COR-L47 (cell line): ENCODE results near the gene GP5.

Experiments
- DNase-seq: peaks from one replicate; lab custom pipeline; 2025; lab: John Stamatoyannopoulos, UW

The GP5 gene

DNA sequence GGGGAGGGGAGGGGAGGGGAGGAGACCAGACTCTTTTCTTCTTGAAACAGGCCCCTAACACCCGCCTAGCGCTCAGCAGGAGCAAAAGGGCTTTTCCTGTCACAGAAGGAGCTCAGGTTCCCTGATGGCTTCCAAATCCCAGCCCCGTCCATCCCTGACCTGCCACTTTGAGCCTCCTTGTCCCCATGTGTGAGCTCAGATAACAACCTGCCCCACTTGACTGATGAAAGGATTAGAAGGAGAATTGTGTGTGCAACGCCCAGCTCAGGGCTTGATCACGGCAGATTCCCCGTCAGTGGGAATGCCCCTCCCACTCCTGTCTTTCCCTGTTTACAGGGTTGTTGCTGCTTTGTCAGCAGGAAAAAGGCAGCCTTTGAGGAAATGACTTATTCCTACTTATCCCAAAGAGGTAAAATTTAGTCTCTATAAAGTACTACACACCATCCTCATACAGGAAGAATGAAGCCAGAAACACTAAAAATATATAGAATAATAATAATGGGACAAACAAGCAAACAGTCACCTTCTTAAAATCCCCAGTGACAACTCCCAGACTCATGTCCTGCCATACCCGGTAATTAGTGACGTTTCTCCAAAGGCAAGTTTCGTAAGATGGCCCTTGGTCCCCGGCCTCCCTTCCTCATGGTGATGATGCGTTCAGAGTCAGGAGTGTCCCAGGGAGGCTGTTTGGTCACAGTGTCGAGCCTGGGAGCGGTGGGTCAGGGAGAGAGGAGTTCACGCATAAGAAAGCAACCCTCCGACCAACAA lies 23.4 kb downstream of the GP5 start:
- DNase-seq = peak; percentile 65

DNA sequence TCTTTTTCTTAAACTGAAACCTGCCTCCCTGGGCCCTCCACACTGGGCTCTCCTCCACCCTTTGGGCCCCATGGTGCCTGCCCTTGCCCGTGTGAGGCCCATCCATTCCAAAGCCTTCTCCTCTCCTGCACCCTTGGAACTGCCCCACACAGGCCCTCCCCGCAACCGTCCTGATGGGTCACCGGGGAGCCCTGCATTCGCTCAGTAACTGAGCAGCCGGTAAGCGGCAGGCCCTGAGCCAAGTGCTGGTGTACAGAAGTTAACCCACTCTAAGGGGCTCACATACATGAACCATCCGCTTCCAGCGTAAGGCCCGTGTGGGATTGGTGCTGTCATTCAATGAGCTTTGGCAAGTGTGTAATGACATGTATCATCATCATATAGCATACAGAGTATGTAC lies 24.1 kb downstream of the GP5 start:
- DNase-seq = no peak

DNA sequence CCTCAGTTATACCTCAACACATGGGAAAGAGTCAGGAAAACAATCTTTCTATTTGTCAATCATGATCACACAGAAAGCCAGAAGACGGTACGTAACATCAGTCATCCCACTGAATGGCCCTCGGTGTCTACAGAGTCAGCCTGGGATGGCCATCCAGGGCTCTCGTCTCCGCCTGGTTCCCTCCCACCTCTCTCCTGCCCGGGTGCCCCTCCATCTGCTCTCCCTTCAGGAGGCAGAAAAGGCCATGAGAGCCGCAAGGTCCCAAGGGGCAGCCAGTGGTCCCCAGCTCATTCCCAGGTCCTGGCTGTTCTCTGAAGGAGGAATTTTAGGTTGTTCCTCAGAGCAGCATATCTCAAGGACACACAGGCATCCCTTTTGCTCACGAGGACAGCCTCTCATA lies 25.2 kb downstream of the GP5 start:
- DNase-seq = no peak

DNA sequence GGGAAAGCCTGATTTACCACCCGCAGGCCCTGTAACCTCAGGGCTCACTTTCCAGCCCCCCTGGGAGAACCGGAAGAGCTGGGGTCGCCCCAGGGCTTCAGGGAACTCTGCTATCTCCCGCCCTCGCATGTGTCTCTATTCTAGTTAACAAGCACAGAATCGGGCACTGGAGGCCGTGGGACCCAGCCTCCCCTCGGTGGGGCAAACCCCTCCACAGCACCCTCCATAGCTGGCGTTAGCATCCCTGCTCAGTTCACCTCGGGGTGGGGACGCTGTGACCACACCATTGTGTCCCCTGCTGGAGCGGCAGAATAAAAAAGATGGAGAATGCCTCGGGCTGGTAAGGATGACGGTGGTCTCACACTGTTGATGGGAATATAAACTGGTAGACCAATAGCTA lies 26.0 kb downstream of the GP5 start:
- DNase-seq = no peak

DNA sequence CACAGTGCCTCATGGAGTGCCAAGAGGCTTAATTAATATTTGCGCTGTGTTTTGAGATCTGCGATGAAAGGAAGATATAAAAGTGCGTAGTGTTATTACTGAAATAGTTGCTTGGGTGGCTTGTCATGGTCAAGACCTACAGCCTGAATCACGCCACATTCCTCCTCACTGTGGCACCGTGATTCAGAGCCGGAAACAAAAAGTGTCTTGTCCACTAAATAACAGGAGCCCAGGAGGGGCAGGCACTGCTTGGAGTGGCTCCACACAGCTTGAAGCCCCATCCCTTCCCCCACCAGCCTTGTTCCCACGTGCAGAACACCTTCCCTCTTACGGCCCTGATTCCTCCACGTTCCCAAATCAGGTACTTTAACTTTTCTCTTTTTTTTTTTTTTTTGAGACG lies 28.3 kb downstream of the GP5 start:
- DNase-seq = no peak

DNA sequence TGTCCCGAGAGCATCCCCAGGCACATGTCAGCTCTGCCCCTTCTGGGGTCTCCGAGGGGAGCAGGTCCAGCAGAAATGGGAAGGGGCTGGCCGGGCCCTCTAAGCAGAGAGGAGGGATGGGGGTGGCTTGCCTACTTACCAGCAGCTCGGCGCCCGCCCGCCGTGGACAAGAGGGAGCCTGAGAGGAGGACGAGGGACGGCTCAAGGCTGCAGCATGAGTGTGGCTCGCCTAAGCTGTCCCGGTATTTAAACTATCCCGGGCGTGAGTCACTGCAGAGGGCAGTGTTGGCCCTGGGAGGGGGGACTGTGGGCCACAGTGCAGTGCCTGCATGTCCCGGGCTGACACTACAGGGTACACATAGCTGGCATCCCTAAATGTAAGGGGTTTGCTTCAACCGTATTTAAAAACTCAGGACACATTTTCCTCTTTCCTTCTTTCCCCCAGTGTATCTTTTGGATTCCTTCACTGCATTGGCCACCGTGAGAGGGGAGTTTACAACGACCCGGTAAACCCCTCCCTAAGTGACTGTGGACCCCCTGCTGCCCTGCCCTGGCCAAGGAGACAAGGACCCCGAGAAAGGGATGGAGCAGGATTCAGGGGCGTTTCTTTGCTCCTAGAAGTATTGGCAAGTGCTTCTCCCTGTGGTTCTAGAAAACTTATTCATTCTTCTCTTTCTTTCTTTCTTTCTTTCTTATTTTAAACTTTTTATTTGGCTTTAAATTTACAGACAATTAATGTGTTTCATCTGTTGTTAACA lies 29.4 kb downstream of the GP5 start, which contains the start of gene LRRC15:
Gene LRRC15 (minus strand): TSS at position 222 of the 758 bp plus-strand sequence. CDS start 8,700 bp downstream, outside the sequence.
- DNase-seq = no peak

DNA sequence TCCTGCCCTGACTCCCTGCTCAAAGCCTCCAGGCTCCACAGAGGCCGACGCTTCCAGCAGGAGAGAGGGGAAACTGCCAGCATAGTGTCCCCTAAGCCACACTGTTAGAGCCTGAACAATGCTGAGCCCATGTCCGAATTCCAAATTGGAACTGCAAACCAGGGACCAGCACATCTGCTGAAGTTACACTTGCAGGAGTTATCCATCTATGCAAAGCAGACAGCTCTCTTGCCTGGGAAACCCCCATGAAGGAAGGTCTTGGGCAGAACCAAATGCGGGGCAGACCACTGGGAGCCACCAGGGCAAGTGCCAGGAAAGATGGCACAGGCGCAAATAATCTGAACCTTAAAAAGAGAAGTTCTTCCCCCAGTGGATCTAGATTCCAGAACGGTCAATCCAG lies 30.1 kb downstream of the GP5 start:
- DNase-seq = no peak

DNA sequence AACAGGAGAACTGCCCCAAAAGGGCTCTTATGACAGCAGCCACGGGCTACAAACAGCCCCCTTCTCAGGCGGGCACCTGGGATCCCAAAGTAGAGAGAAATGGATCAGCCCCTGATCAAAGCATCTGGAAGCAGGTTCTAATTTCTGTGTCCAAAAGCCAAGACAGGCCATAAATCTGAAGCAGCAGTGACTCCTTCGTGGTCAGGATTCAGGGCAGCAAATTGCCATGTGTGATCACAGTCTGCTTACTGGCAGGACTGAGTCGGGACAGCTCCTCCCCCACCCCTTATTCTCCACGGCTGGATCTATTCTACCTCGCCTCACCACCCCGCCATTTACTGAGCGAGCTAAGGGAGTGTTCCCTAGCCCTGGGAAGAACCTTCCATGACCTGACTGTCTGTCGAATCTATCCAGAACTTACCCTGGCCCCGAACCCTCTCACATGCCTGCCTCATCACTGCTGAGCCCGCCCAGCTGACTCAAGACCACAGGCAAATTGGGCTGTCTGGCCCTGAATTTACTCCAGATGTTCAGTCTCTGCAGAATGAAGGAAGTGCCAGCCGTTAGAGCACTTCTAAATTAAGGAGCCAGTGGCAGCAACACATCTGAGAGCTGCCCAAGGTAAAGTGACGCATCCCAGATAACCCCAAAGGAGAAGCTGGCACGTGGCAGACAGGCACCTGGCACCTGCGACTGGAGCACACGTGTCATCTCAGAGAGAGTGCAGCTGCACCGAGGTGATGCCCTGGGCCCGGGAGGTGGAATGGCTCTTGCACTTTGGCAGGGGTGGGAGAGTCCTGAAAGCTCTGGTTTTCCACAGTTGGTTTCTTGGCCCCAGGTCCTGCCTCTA lies 30.8 kb downstream of the GP5 start:
- no peak for DNase-seq

DNA sequence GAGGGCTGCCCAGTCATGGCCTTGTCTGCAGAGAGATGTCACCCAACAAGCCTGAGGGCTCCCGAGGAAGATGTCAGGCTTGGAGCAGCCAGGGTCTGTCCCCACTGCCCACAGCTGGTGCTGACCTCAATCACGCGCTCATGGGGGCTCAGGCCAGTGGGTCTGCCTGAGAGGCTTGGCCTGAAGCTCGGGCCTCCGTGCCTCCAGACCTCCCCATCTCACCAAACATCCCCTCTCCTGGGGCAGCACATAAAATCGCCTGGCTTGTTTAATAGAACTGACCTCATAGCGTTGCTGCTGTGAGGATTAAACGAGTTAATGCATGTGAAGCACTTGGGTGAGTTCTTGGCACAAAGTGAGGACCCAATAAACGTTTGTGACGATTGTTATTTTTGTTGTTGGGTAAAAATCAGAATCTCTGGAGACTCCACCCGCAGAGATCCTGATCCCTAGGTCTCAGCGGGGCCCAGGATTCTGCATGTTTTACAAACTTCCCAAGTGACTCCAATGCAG lies 33.0 kb downstream of the GP5 start:
- no peak for DNase-seq

DNA sequence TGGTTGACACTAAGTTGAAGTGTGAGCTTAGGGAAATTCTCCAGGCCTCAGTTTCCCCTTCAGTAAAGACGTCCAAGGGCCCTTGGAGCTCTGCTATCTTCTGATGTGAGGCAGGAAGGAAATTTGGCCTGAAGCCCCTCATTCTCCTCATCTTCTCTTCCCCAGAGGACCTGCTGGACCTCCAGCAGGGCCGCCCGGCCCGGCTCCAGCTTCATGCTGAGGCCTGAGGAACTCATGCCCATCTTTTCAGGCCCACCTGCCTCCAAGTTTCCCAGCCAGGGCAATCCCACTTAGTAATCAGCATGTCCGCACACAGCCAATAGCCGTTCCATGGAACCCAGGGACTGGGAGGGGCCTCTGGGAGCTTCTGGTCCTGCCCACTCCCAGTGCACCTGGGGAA lies 33.5 kb downstream of the GP5 start:
- no peak for DNase-seq

DNA sequence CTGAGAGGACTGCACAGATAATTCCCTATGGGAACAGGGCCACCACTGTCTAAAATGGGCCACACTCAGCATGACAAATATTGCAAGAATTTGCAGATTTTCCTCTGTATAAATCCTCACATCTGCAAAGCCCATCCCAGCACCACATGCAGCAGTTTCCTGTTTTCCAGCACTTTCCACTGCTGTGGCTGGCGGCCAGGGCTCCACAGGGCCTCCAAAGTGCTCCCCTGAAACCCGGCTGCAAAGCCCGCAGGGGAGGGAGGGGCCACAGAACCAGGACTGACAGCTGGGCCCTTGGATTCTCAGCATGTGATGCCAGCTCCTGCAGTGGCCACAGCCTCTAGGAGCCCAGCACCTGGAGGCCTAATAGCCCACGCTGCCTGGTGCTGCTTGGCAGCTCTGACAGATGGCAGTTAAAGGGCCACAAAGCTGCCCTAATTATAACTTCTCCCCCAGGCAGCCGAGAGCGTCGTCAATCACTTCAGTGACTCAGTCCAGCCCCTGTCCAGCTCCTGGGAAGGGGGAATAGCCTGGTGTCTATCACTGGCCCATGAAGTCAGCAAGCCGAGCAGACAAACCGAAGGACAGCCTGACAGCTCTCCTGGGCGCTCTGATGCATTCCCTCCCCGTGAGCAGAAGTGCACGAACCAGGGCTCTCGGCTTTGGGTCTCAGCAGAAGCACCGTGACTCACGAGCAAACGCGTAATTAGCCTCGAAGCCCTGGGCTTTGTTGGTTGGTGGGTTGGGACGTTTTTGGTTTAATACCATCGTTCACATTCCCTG lies 34.2 kb downstream of the GP5 start:
- peak; percentile 100 for DNase-seq

DNA sequence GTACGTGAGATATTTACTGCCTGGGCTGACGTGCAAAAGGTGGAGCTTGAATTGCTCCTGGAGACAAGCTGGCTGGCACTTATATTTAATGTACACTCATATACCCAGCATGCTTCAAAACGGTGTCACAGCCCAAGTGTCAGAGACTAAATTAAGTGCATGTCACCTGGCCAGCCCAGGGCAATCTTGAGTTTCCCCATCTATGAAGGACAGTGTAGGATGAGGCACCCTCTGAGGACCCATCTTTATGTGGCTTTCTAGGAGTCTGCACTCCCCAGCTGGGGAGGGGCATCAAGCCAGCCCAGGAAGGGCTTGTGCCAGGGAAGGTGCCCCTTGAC lies 34.8 kb downstream of the GP5 start:
- DNase-seq = no peak

DNA sequence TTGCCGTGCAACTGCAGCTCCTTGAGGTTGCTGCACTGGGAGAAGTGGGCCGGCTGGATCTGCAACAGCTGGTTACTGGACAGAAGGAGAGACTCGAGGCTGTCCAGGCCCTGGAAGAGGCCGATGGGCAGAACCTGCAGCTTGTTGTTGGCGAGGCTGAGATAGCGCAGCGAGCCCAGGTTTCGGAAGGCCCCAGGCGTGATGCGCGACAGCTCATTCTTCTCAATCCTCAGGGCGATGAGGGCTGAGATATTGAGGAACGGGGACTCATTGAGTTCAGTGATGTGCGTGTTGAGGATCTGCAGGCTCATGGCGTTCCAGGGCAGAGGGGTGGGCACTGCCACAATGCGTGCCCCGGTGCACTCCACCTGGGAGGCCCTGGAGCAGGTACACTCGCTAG lies 38.5 kb downstream of the GP5 start:
- DNase-seq = no peak

DNA sequence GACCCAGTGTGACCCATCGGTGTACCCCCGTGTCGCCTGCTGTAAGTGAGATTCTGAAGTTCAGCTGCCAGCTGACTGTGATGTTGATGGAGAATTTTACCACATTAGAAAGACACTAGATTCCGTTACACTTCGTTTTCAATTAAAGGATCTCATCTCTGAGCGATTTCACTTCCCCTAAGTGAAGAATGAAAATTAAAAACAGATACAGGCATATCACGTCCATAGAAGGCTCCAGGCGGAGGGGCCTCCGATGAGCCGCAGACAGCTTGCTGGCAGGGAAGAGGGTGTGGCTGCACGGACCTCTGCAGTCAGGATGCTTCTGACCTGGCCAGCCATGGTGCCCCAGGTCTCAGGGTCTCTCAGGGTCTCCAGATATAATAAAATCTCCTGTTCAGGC lies 41.4 kb downstream of the GP5 start:
- no peak for DNase-seq

DNA sequence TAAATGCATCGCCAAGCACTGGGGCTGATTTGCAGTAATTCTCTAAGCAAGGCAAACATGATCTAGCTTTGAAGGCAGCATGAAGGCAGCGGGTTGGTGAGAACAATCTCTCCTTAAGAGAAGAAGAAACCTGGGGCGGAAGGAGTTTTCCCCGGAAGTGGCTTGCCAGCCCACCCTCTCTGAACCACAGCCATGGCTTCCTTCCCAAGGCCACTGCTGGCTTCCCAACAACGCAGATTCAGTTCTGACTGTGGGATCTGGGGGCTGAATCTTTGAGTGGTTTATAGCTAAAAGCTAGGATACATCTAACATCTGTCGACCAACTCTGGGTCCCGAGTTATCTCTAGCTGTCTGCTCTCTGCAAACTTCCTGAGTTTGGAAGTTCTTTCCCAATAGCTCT lies 43.7 kb downstream of the GP5 start:
- DNase-seq = no peak

DNA sequence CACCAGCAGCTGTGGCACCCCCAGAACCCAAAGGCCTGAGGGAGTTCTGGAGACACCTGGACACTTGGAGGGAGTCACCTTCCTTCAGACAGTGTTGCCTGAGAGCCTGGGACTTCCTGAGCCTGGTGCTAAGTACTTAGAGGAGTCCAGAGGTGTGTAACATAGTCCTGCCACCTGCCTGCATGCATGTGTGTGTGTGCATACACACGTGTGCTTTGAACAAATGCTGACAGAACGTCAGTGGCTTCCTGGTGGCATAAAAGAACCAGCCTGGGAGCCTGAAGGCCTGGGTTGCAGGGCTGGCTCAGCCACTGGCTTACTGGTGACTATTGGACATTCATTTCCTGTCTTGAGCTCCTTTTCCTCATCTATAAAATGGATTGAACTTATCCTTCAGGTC lies 44.8 kb downstream of the GP5 start:
- no peak for DNase-seq

DNA sequence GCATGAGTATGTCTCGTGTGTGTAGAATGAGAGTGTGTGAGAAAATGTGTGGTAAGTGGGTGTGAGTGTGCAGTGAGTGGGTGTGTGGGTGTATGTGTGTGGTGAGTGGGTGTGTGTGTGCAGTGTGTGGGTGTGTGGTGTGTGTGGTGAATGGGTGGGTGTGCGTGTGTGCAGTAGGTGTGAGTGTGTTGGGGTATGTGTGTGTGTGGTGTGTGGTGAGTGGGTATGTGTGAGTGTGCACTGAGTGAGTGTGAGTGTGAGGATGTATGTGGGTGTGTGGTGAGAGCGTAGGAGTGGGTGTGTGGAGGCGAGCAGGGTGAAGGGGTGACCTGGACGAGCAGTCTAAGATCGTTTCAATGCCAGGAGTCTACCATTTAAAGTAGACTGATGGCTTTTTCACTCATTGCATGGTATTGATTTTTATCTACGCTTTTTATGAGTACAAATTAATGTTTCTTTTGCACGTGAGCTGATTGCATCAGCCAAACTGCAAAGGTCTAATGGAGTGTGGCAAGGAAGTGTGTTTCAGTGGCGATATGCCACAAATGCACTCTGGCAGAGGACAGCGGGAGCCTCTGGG lies 46.3 kb downstream of the GP5 start:
- DNase-seq = no peak

DNA sequence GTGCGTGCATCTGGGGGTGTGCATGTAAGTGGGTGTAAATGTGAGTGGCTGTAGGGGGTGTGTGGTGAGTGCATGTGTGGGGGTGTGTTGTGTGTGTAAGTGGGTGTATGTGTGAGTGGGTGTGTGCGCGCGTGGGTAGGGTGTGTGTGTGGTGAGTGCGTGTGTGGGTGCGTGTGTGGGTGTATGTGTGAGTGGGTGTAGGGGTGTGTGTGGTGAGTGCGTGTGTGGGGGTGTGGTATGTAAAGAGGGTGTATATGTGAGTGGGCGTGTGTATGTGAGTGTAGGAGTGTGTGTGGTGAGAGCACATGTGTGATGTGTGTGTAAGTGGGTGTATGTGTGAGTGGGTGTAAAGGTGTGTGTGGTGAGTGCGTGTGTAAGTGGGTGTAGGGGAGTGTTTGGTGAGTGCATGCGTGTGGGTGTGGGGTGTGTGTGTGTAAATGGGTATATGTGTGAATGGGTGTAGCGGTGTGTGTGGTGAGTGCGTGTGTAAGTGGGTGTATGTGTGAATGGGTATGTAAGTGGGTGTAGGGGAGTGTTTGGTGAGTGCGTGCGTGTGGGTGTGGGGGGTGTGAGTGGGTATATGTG lies 47.0 kb downstream of the GP5 start:
- DNase-seq = no peak

DNA sequence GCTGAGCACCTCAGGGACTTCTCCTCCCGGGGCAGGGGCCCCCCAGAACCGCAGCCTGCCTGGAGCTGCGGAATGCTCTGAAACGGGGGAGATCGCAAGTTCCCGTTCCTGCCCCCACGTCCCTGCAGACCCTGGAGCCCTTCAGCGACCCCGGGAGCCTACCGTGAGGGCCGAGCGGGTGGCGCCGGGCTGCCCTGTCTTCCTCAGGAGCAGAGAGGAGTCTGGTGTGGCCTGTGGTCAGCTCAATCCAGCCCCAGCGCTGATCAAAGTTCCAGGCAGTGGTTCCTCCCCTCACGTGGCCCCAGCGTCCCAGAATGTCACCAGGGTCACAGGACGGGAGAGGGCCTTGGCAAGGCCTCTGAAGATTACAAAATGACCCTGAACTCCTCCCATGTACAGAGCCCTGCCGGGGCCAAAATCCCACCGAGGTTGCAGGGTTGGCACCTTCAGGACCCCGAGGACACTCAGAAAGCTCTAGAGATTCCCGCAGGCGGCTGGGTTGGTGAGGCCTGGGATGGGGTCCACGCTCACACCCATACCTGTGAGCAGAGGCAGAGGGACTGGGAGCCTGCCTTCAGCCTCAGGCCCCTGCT lies 47.9 kb downstream of the GP5 start, which contains the start of gene CPN2:
Gene CPN2 (minus strand): TSS at position 249 of the 593 bp plus-strand sequence. CDS start 8,626 bp downstream, outside the sequence.
- DNase-seq = no peak

DNA sequence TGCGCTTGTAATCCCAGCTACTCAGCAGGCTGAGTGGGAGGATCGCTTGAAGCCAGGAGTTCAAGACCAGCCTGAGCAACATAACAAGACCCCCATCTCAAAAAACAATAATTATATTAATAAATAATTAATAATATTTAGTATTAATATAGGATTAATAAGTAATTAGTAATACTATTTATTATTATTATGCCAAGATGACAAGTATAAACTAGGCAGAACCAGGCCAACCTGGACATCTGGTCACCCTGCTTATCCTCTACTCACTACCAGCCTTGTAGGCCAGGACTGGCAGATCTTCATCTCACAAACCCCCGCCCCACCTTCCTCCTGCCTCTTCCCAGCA lies 48.4 kb downstream of the GP5 start:
- no peak for DNase-seq

DNA sequence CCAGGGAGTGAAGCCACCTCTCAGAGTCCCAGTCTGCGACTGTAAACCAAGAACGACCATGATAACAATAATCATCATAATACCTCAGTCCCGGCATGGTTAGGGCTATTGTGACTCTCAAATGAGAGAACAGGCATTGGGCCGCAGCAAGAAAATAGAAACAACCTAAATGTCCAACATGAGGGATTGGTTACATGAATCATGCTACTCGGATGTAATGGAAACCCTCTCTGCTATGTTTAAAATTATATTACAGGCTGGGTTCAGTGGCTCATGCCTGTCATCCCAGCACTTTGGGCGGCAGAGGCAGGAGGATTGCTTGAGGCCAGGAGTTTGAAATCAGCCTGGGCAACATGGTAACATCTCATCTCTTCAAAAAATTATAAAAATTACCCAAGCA lies 50.7 kb downstream of the GP5 start:
- DNase-seq = no peak
